Urothelium cell line (cell line): ENCODE measurements around the gene CDK19.

ENCODE experiments used
- DNase-seq: peaks from one replicate; pipeline ENCODE4 v3.0.0; 2011; ENCODE audit warnings: low spot score, mixed read lengths
- FAIRE-seq: peaks from 2 replicates; lab custom pipeline; 2011; peaks lifted over from hg19 to GRCh38; lab: Jason Lieb, UNC

The CDK19 gene

DNA sequence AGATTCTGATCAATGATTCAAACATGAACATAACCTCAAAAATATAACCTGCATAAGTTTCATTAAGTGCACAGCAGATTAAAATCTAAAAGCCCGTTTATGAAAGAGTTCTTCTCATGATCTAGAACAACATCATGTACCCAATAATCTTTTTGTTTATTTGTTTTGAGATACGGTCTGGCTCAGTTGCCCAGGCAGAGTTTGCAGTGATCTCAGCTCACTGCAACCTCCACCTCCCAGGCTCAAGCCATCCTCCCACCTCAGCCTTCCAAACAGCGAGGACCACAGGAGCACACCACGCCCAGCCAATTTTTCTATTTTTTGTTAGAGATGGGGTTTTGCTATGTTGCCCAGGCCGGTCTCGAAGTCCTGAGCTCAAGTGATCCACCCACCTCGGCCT lies 149.7 kb downstream of the CDK19 start:
- DNase-seq (no peak), FAIRE-seq (no peak)

DNA sequence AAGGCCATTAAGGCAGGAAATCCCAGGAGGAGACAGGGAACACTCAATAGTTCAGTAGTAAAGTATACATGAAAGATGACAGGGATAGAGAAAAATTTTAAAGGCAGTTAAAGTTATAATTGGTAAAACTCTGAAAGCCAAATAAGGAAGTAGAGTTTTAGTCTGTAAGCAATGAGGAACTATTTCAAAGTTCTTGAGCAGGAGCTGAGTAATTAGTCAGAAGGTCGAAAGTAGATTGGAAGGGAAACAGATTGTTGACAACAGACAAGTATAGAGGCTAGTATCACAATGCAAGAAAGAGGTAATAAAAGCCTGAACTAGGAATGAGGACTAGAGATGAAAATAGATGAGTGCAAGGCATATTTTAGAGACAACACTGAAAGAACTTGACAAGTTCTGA lies 150.3 kb downstream of the CDK19 start:
- FAIRE-seq: no peak
- no peak for DNase-seq

DNA sequence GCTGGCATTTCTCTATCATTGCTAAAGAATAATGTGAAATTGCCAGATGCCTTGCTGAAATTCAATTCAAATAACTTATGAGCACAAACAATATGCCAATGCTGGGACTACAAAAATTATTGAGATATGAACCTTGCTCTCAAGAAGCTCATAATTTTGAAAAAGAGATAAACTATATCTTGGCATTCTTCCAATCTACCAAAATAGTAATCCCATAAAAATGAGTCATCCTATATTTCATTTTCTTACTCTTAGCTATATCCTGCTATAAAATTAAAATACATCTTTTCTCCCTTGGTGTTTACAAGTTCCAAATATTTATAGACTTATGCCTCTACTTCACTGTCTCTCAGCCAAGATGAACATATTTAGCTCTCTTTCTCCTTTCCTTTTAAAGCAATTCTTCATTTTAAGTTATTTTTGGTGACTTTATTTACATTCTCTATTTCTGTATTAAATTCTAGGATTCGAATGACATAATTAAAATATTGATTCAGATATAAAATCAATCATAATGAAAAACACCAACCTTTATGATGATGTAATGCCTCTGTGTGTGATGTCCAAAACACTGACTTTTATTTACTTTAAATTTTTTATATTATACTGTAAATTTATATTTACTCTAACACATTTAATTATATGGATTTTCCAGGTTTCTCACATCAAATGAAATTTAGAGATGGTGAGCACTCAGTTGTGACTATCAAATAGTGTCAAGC lies 152.6 kb downstream of the CDK19 start:
- FAIRE-seq (no peak), DNase-seq (no peak)

DNA sequence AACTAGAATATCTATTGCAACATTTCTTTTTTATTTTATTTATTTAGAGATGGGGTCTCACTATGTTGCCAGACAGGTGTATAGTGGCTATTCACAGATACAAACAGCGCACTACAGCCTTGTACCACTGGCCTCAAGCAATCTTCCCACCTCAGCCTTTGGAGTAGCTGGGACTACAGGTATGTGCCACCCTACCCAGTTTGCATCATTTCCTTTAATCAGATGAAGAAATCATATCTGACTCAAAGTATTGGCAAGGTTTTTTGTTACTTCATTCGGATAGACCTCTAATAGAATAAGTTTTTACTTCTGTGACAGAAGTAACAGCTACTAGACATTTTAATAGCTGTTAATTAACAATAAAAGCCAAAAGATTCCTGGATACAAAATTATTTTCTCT lies 153.9 kb downstream of the CDK19 start:
- no peak for FAIRE-seq
- no peak for DNase-seq

- FAIRE-seq: no peak
- no peak for DNase-seq
Observed at GRCh38 chr6:110660066-110660655, 155.1 kb downstream of the CDK19 start.

- FAIRE-seq (no peak), DNase-seq (no peak)
Observed at GRCh38 chr6:110658631-110659211, 156.5 kb downstream of the CDK19 start.

DNA sequence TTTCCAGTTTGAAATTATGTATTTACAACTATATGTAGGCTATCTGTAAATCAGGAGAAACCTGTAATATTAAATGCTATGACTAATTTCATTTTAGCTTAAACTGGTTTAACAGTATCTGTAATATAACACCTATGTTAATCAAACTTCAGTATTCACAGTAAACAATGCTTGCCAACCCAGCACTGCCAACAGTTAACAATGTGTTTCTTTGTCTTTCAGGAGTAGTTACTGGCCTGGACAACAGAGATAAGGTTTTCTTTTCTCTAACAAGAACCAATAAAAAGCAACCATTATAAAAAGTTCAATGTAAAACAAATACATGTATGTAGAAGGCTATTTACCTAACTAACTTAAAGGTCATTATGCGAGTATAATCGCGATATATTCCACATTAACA lies 158.8 kb downstream of the CDK19 start:
- FAIRE-seq (no peak), DNase-seq (no peak)

- no peak for DNase-seq
- no peak for FAIRE-seq
Observed at GRCh38 chr6:110655821-110656220, 159.4 kb downstream of the CDK19 start.

- DNase-seq (no peak), FAIRE-seq (no peak)
Observed at GRCh38 chr6:110654096-110654820, 161.0 kb downstream of the CDK19 start.

GRCh38 chr6:110653381-110653780 lies 161.9 kb downstream of the CDK19 start:
- FAIRE-seq: no peak
- DNase-seq: no peak

GRCh38 chr6:110652520-110652919 lies 162.7 kb downstream of the CDK19 start:
- DNase-seq (no peak), FAIRE-seq (no peak)

DNA sequence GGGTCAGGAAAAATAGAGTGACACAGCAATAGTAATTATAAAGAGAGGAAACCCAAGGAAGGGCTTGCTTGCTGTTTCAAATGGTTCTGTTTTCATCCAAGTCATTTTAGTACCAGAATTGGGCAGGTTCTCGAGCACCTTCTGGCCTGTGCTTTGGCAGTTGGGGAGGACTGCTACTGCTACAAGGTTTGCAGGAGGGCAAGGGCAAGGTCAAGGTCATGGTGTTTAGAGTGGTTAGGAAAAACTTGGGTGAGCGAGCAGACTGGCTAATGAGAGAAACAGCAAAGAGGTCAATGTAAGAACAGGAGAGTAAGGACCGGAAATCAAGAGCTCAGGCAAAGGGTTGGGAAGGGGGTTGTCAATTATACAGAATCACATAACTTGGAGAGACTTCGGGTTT lies 164.5 kb downstream of the CDK19 start:
- DNase-seq: no peak

DNA sequence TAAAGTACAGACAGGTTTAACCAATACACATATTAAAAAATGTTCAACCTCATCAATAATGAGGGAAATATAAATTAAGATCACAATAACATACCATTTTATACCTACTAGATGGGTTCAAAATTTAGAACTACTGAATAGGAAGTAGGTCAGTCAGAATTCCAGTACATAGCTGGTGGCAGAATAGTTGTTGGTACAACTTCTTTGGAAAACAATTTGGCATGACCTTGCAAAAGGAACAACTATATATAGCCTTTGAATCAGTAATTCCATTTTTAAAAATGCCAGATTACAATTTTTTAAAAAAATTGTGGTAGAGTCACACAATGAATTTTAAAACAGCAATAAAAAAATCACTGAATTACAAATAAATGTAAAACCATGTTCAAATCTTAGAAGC lies 165.6 kb downstream of the CDK19 start:
- no peak for DNase-seq
- no peak for FAIRE-seq

More for the DNA sequence above, 164.5 kb downstream of the CDK19 start:
- FAIRE-seq: no peak

- no peak for DNase-seq
- no peak for FAIRE-seq
Observed at GRCh38 chr6:110646951-110647910, 168.0 kb downstream of the CDK19 start.

DNA sequence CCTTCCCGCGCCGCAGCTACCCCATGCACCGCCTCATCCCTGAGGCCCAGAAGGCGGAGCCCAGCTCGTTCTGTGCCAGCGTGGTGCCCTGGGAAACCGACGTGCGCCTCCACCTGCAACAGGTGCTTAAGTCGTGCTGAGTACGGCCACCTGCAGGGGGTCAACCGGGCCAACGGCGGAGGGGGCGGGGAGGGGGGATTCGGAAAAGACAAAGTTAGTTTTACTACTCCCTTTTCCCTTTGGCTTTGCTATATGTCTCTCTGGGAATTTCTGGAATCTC lies 168.9 kb downstream of the CDK19 start:
- no peak for FAIRE-seq

GRCh38 chr6:110645685-110646418 lies 169.4 kb downstream of the CDK19 start:
- DNase-seq: no peak
- FAIRE-seq: no peak

More for the DNA sequence above, 168.9 kb downstream of the CDK19 start:
- DNase-seq: no peak

- DNase-seq: no peak
- no peak for FAIRE-seq
Observed at GRCh38 chr6:110643175-110643574, 172.1 kb downstream of the CDK19 start.

GRCh38 chr6:110642711-110643110 lies 172.6 kb downstream of the CDK19 start:
- FAIRE-seq (no peak), DNase-seq (no peak)

- no peak for DNase-seq
- no peak for FAIRE-seq
Observed at GRCh38 chr6:110636781-110637180, 178.5 kb downstream of the CDK19 start.

- DNase-seq (no peak), FAIRE-seq (no peak)
Observed at GRCh38 chr6:110635096-110635495, 180.2 kb downstream of the CDK19 start.
